Activated naive CD8-positive, alpha-beta T cell treated with anti-CD3 and anti-CD28 coated beads, Interleukin-2, amount 50 U/mL, for 24 hours (primary cell): Measurements from ENCODE around the gene TMEM121.

Source experiments
- ATAC-seq: fragments of 150-1000 bp; cut with Tn5 transposase; one replicate; pipeline ENCODE4 v1.10.0; 2021
- DNase-seq: peaks from one replicate; pipeline ENCODE4 v3.0.0; 2021
- H3K27ac Mint-ChIP-seq: one replicate; pipeline ENCODE4 v1.8.0; 2021; ENCODE audit warnings: mild to moderate bottlenecking, mixed read lengths
- H3K27me3 Mint-ChIP-seq: one replicate; pipeline ENCODE4 v1.8.0; 2021; ENCODE audit warnings: mixed read lengths
- H3K36me3 Mint-ChIP-seq: one replicate; pipeline ENCODE4 v1.8.0; 2021; ENCODE audit warnings: low read depth, mixed read lengths
- H3K4me1 Mint-ChIP-seq: one replicate; pipeline ENCODE4 v1.8.0; 2021; ENCODE audit warnings: mixed read lengths
- H3K4me3 Mint-ChIP-seq: one replicate; pipeline ENCODE4 v1.8.0; 2021; ENCODE audit warnings: mild to moderate bottlenecking, moderate library complexity, mixed read lengths
- H3K9me3 Mint-ChIP-seq: one replicate; pipeline ENCODE4 v1.8.0; 2021; ENCODE audit warnings: mixed read lengths

TMEM121 gene

DNA sequence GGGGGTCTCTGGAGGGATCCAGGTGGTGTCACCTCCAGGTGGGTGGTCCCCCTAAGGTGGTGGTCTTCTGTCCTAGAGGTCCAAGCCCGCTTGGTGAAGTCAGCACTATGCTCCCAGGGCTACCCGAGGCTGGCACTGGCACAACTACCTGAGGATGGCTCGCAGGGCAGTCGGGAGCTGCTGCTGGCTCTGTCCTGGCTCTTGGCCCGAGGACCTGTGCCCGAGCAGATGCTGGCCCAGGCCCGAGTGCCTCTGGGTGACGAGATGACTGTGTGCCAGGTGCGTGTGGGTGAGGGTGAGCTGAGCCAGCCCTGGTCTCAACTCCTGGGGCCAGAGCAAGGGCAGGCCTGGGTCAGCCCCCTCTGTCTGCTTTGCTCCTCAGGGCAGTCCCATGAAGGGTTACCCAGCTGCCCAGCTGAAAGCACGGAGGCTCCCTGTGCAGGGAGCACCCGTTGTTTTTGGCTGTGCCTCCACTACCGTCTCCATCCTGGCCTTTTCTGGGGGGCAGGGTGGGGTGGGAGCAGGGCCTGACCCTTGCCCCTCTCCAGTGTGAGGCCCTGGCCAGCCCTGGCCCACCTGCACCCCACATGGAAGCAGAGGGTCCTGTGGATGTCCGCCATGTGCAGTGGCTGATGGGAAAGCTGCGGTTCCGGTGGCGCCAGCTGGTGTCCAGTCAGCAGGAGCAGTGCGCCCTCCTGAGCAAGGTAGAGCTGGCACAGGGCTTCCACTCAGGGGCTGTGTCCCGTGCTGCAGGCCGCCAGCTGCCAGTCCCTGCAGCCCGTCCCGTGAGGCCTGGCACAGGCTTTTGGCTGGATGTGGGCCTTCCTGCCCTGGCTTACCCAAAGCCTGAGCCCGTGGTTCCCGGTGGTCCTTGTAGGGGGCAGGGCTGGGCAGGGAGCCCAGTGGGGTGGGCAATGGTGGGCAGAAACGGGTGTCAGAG lies 34.1 kb upstream of the TMEM121 start:
- no peaks in the 10 kb centered on the region for H3K27me3 Mint-ChIP-seq
- peaks cover 28% of the 10 kb centered on the region for H3K4me1 Mint-ChIP-seq
- peaks cover 4% of the 10 kb centered on the region for H3K36me3 Mint-ChIP-seq
- ATAC-seq: no peak
- no peak for DNase-seq
- peak overlapping the region; percentile 82 for H3K4me3 Mint-ChIP-seq
- H3K9me3 Mint-ChIP-seq: no peaks in the 10 kb centered on the region
- H3K27ac Mint-ChIP-seq: peak overlapping the region; percentile 83

DNA sequence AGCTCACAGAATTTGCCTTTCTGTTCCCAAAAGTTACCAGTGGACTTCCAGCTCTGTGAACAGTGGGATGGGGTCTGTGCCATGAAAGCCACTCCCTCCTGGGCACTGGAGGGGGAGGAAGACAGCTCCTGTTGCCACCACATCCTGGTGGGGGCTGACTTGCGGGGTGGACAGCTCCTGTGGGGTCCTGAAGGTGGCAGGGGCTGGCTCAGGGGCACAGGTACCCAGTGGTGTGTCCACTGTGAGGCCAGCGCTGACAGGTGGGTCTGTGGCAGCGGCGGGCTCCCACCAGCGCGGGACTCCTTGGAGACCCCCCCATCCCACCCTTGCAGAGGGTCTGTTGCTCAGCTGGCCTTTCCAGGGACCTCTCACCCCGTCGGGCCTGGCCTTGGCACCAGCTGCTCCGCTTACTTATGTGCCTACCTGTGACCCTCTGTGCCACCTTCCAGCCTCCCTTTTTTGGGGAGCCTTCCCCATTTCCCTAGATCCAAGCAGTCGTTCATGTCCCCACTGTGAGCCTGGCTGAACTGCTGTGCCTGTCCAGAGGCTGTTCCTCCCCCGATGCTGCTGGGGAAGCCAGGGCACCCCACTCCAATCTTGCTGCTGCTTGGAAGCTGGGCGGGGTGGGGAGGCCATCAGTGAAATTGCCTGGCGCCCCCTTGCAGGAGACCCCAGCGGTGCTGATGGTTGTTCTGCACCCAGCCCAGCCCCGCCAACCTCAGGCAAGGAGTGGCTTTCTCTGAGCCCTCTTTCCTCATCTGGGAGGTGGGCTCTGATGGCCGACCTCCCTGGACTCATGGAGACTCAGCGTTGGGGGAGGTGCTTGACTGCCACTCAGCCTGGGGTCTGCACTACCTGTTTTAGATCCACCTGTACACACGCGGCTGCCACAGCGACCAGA lies 33.2 kb upstream of the TMEM121 start:
- Mint-ChIP-seq H3K4me1 (peaks cover 23% of the 10 kb centered on the region), H3K4me3 (peak overlapping the region; percentile 17), H3K36me3 (peaks cover 4% of the 10 kb centered on the region), H3K27ac (no peak overlapping the region), H3K27me3 (no peaks in the 10 kb centered on the region), H3K9me3 (no peaks in the 10 kb centered on the region)
- ATAC-seq: no peak
- no peak for DNase-seq

DNA sequence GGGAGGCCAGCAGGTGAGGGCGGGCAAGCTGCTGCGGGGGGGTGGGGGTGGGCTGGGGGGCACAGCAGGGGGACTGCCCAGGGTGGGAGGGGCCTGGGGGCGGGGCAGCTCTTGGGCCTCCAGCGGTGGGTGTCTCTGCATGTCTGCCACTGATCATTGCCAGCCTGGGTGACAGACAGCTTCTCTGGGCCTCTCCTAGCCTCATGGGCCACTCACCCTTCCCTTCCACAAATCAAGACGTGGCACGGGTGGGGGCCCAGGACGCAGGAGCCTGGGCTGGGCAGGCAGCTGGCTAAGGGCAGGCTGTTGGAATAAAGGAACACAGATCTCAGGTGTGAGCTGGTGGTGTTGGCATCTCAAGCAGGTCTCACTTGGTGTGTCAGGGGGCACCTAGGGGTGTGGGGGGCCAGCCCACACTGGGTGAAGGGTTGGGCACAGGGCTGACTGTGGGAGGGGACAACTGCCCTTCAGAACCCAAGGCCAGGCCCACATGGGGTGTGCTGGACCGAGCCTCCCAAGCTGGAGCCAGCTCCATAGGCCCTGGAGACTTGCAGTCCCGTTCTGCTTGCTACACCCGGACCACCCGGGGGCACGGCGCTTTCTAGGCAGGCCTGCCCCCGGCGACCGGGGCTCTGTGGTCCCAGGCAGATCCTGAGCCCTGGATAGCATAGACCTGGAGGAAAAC lies 32.3 kb upstream of the TMEM121 start:
- ATAC-seq: no peak
- Mint-ChIP-seq H3K27ac (no peak overlapping the region), H3K4me3 (no peak overlapping the region), H3K36me3 (peaks cover 4% of the 10 kb centered on the region), H3K4me1 (peaks cover 17% of the 10 kb centered on the region), H3K9me3 (no peaks in the 10 kb centered on the region), H3K27me3 (no peaks in the 10 kb centered on the region)
- no peak for DNase-seq

DNA sequence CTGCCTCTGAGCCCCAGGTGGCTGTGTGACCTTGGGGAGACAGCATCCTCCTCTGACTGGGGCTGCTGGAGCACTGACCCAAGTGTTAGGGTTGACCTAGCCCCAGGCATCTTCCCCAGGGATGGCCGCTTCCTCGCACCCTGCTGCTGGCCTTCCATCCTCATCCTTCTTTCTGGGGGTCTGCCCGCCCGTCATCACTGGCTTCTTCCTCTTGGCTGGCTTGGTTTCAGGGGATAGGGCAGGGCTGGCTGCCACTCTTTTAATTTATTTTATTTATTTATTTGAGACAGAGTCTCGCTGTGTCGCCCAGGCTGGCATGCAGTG lies 31.8 kb upstream of the TMEM121 start:
- Mint-ChIP-seq H3K27ac (no peak overlapping the region), H3K27me3 (no peaks in the 10 kb centered on the region), H3K4me3 (no peak overlapping the region), H3K4me1 (peaks cover 12% of the 10 kb centered on the region), H3K36me3 (peaks cover 4% of the 10 kb centered on the region), H3K9me3 (no peaks in the 10 kb centered on the region)
- ATAC-seq (no peak), DNase-seq (no peak)

DNA sequence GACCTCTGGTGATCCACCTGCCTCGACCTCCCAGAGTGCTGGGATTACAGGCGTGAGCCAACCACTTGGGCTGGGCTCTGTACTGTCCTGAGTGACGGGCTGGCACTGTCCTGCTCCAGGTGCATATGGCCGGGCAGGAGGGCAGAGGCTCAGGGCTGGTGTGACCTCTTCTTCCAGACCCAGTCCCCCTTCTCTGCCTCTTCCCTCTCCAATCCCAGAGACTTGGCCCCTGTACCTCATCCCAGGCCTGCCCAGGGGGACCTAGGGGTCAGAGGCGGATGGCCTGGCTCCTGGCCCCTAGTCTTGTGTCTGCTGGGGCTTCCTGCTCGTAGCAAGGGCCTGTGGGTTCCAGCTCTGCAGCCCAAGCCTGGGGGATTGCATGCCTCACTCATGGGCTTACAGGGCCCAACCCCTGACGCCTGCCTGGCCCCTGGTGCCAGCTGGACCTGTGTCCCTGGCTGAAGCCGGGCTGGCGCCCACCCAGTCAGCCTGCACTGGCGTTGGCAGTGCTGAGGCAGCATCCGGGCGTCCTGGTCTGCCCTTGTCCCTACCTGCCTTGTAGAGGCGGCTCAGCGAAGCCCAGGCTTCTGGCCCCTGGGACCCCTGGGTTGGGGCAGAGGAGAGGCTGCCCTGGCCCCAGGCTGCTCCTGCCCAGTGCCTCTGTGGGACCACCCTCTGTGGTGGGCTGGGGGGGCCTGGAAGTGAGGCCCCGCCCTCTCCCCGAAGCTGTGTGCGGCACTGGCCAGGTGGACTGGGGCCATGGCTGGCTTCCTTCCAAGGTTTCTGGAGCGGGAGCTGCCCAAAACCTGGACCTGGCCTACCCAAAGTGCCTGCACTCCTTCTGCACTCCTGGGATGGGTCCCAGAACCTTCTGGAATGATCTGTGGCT lies 31.0 kb upstream of the TMEM121 start:
- H3K36me3 Mint-ChIP-seq: peaks cover 4% of the 10 kb centered on the region
- no peaks in the 10 kb centered on the region for H3K9me3 Mint-ChIP-seq
- H3K27ac Mint-ChIP-seq: no peak overlapping the region
- no peak overlapping the region for H3K4me3 Mint-ChIP-seq
- H3K27me3 Mint-ChIP-seq: no peaks in the 10 kb centered on the region
- H3K4me1 Mint-ChIP-seq: peaks cover 10% of the 10 kb centered on the region
- ATAC-seq: no peak
- DNase-seq: no peak

DNA sequence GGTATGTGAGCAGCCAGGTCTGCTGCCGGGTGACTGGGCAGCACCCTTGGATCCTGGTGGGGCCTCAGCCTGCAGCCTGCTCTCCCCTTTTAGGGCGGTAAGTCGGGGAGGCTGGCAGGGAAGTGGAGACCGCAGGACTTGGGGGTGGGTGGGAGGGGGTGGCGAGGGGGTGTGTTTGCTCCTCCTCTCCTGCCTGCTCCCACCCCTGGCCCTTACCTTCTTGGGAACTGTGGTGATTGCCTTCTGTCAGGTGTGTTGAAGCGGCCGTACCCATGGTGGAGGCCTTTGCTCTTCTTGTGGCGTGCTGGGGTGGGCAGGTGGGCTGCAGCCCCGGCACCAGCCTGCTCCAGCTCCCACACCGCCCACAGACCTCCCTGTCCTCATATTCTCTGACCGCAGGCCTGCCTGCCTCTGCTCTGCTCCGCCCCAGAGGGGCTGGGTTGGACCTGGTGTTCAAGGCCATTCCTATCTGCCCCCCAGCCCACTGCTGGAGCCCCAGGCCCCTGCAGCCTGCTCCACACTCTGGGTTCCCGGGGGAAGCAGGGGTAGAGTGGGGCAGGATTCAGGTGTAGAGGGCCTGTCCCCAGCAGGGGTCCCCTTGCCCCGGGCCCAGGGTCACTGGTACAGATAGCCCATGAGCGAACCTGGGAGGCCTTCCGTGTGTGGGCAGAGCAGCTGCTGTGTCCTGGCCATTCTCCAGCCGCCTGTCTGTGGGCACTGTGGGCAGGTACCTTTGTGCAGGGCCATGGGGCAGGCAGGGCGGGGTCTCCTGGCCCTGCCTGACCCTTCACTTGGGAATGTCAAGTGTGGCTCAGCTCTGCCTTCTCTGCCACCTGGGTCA lies 30.2 kb upstream of the TMEM121 start:
- no peak for DNase-seq
- H3K4me1 Mint-ChIP-seq: peaks cover 6% of the 10 kb centered on the region
- H3K4me3 Mint-ChIP-seq: no peak overlapping the region
- ATAC-seq: no peak
- no peak overlapping the region for H3K27ac Mint-ChIP-seq
- H3K27me3 Mint-ChIP-seq: no peaks in the 10 kb centered on the region
- H3K36me3 Mint-ChIP-seq: peaks cover 4% of the 10 kb centered on the region
- H3K9me3 Mint-ChIP-seq: no peaks in the 10 kb centered on the region

DNA sequence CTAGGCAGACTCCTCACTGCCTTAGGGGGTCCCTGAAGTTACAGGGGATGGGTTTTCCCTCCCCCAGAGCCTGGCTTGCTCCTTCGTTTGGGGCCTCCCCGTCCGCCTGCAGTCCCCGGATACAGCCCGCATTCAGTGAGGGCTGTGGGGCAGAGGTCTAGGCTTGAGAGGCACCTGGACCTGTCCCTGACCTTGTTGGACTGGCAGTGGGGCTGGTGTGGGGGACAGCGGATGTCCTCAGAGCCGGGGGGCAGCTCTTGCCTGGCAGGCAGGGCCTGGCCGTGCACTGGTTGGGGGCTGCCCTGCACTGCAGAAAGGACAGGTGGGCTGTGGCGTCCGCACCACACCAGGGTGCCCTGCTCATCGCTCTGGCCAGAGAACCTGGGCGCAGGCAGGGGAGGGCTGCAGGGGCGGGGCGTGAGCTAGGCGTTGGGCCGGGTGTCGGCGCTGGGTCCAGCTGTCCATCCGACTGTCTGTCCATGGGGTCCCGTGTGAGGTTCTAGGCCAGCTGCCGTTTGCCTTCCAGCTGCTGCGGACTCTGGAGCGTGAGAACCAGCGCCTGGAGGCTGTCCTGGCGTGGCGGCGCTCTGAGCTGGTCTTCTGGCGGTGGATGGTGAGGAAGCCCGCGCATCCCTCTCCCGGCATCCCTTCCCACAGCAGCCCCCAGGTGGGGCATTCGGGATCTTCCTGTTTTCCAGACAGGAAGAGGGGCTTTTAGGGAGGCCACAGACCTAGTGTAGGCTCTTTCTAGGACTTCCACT lies 29.4 kb upstream of the TMEM121 start:
- Mint-ChIP-seq H3K36me3 (peaks cover under 1% of the 10 kb centered on the region), H3K27ac (no peak overlapping the region), H3K27me3 (no peaks in the 10 kb centered on the region), H3K4me3 (no peak overlapping the region), H3K4me1 (peaks cover 2% of the 10 kb centered on the region), H3K9me3 (no peaks in the 10 kb centered on the region)
- DNase-seq (no peak), ATAC-seq (no peak)

DNA sequence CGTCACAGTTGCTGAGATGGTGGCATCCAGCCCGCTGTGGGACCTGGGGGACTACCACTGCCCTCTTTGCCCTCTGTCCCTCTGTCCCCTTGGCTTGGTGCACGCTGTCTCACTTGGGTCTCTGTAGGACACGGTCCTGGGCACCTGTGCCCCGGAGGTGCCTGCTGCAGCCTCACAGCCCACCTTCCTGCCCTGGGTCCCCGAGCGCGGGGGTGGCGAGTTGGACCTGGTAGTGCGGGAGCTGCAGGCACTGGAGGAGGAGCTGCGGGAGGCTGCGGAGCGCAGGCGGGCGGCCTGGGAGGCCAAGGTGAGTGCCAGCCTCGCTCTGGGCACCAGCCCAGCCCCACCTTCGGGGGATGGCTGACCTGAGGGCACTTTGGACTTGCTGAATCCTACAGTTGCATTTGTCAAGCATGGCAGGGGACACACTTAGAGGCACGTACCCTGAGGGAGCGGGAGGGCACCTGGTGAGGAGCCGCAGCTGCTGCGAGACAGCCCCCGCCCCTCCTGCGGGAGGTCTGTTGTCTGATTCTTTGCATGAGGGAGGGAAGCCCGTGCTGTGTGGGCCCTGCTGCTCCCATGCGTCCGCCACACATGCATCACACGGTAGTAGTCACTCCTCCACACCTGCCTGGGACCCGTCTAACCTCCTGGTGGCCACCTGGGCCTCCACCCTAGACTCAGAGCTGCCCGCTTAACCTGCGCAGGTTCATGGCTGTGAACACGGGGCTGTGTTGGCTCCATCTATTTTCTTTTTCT lies 28.5 kb upstream of the TMEM121 start:
- ATAC-seq: no peak
- no peak for DNase-seq
- Mint-ChIP-seq H3K4me3 (no peak overlapping the region), H3K27me3 (no peaks in the 10 kb centered on the region), H3K9me3 (no peaks in the 10 kb centered on the region), H3K4me1 (no peaks in the 10 kb centered on the region), H3K36me3 (no peaks in the 10 kb centered on the region), H3K27ac (no peak overlapping the region)

DNA sequence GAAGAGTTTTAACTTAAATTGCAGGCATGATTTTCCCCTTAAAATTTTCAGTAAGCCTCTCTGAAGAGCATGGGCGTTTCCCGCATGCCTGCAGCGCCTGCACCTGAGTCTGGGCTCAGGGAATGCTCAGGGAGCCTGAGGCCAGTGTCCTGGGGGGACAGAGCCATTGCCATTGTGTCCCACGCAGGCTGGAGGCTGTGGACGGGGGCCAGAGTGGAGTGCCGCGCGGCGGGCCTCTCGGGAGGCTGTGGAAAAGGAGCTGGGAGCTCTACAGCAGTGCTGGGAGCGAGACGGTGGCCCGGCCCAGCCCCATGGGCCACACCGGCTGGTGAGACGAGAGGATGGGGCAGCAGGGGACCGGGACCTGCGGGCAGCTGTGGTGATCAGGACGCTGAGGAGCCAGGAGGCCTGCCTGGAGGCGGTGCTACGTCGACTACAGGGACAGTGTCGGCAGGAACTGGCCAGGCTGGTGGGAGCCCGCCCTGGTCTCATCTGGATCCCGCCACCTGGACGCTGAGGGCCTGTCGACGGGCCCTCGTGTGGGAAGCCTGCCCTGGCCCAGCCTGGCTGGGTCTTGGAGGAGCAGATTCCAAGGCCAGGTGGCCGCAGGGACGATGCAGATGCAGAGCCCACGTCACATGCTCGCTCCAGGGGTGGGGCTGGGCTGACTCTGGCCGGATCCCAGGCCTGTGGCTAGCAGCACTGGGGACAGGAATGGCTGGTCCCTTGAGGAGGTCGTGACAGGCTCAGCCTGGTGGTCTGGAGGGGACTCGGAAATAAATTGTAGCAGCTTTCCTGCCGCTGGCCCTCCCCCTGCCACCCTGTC lies 27.7 kb upstream of the TMEM121 start:
- no peak for DNase-seq
- no peaks in the 10 kb centered on the region for H3K4me1 Mint-ChIP-seq
- H3K4me3 Mint-ChIP-seq: no peak overlapping the region
- no peak overlapping the region for H3K27ac Mint-ChIP-seq
- peaks cover 4% of the 10 kb centered on the region for H3K27me3 Mint-ChIP-seq
- H3K9me3 Mint-ChIP-seq: no peaks in the 10 kb centered on the region
- ATAC-seq: no peak
- H3K36me3 Mint-ChIP-seq: no peaks in the 10 kb centered on the region

DNA sequence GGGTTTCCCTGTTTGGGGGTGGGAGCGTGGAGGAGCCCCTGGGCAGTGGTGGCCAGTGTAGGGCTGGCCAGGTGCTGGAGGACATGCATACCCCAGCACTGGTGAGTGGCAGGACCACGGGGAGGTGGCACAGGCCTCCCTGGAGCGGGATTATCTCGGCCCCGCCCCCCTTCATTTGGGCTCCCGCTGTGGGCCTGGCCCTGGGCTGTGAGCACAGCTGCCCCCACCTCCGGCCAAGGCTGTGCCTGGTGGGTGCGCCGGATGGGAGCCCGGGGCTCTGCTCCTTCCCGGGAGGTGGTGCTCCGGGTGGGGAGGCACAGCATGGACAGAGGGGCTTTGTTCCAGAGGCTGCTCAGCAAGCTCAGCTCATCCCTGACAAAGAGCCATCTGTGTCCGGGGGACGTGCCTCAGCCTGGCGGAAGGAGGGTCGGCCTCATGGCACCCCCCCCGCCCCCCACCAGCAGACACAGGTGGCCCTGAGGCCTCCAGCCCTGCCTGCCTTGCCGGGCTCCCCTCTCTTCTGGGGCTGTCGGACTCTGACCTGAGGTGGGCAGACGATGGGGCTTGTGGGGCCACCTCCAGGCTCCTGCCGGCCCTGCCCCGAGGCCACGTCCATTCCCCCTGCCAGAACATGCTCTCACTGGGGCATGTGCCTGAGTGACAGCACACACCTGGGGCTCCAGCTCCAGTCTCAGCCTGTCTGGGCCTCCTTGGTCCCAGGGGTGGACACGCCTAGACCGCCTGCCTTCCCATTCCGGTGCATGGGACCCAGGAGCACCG lies 26.9 kb upstream of the TMEM121 start:
- no peak overlapping the region for H3K4me3 Mint-ChIP-seq
- H3K9me3 Mint-ChIP-seq: no peaks in the 10 kb centered on the region
- H3K36me3 Mint-ChIP-seq: no peaks in the 10 kb centered on the region
- no peaks in the 10 kb centered on the region for H3K4me1 Mint-ChIP-seq
- peaks cover 5% of the 10 kb centered on the region for H3K27me3 Mint-ChIP-seq
- DNase-seq (no peak), ATAC-seq (no peak)
- H3K27ac Mint-ChIP-seq: no peak overlapping the region
